HEK293 (cell line): ENCODE data around the gene HSD17B4.

ENCODE experiments used
- CTCF ChIA-PET: fragments of 350-600 bp; formaldehyde crosslinking; extraction: SDS; loops from one replicate; lab custom pipeline; 2021; ENCODE audit warnings: antibody characterized with exemption; lab: Yijun Ruan, JAX
- POLR2A ChIA-PET: fragments of 300-600 bp; formaldehyde crosslinking; extraction: SDS; loops from one replicate; lab custom pipeline; 2020; ENCODE audit warnings: antibody characterized with exemption, inconsistent platforms; lab: Yijun Ruan, JAX
- H3K27ac ChIP-seq: fragments of 200-500 bp; sonication (Bioruptor generic); 2 replicates; pipeline ENCODE4 v1.5.1; 2014; ENCODE audit warnings: low read depth, low read length, control low read depth, inconsistent platforms; ENCODE audit errors: extremely low read depth
- H3K36me3 ChIP-seq, 2 experiments: fragments of 200-500 bp in 1 of 2; sonication (Bioruptor generic) in 1 of 2; 1 replicate in 1 of 2; 2 replicates in 1 of 2; pipeline ENCODE4 v1.5.1; 2014 to 2017; ENCODE audit warnings: inconsistent platforms in 2 of 2, low read length in 2 of 2; ENCODE audit not compliant: control insufficient read depth in 2 of 2, insufficient read depth in 1 of 2
- H3K4me1 ChIP-seq: fragments of 200-500 bp; sonication (Bioruptor generic); 2 replicates; pipeline ENCODE4 v1.5.1; 2014; ENCODE audit warnings: mild to moderate bottlenecking, low read length, inconsistent platforms; ENCODE audit not compliant: control insufficient read depth, insufficient read depth
- H3K4me3 ChIP-seq: 2 replicates; pipeline ENCODE4 v1.5.1; 2011; ENCODE audit warnings: low read depth, mild to moderate bottlenecking, control low read depth, low read length, moderate library complexity
- H3K9me3 ChIP-seq: fragments of 200-500 bp; sonication (Bioruptor generic); 2 replicates; pipeline ENCODE4 v1.5.1; 2014; ENCODE audit warnings: low read depth, low read length, inconsistent platforms; ENCODE audit not compliant: control insufficient read depth, insufficient read depth
- BCL11A ChIP-seq: fragments of 450-650 bp; formaldehyde crosslinking; IDR thresholded peaks from 2 replicates; pipeline ENCODE4 v1.5.1; 2016; ENCODE audit warnings: low read depth, missing biosample characterization, missing genetic modification characterization
- MZF1 ChIP-seq: fragments of 450-650 bp; formaldehyde crosslinking; IDR thresholded peaks from 2 replicates; pipeline ENCODE4 v1.5.1; 2017; ENCODE audit warnings: missing biosample characterization, missing genetic modification characterization, borderline replicate concordance
- OVOL3 ChIP-seq: fragments of 450-650 bp; formaldehyde crosslinking; IDR thresholded peaks from 2 replicates; pipeline ENCODE4 v1.5.1; 2016; ENCODE audit warnings: missing biosample characterization, missing genetic modification characterization
- PRDM2 ChIP-seq: fragments of 450-650 bp; formaldehyde crosslinking; IDR thresholded peaks from 2 replicates; pipeline ENCODE4 v1.5.1; 2016; ENCODE audit warnings: missing biosample characterization, missing genetic modification characterization, borderline replicate concordance
- TCF7L2 ChIP-seq: IDR thresholded peaks from 2 replicates; pipeline ENCODE4 v1.6.1; 2011; ENCODE audit warnings: low read depth, mild to moderate bottlenecking, inconsistent platforms, low read length, moderate library complexity, borderline replicate concordance
- ZBTB21 ChIP-seq: fragments of 450-650 bp; formaldehyde crosslinking; IDR thresholded peaks from 2 replicates; pipeline ENCODE4 v1.5.1; 2017; ENCODE audit warnings: missing biosample characterization, missing genetic modification characterization
- ZBTB7A ChIP-seq: fragments of 450-650 bp; formaldehyde crosslinking; IDR thresholded peaks from 2 replicates; pipeline ENCODE4 v1.5.1; 2016; ENCODE audit warnings: low read depth, missing biosample characterization, missing genetic modification characterization
- ZNF132 ChIP-seq: fragments of 450-650 bp; formaldehyde crosslinking; IDR thresholded peaks from 2 replicates; pipeline ENCODE4 v1.5.1; 2017; ENCODE audit warnings: missing biosample characterization, missing genetic modification characterization, borderline replicate concordance
- ZNF140 ChIP-seq: fragments of 450-650 bp; formaldehyde crosslinking; IDR thresholded peaks from 2 replicates; pipeline ENCODE4 v1.5.1; 2016; ENCODE audit warnings: missing biosample characterization, missing genetic modification characterization
- ZNF280D ChIP-seq: fragments of 450-650 bp; formaldehyde crosslinking; IDR thresholded peaks from 2 replicates; pipeline ENCODE4 v1.5.1; 2016; ENCODE audit warnings: missing biosample characterization, missing genetic modification characterization
- ZNF311 ChIP-seq: fragments of 450-650 bp; formaldehyde crosslinking; IDR thresholded peaks from 2 replicates; pipeline ENCODE4 v1.5.1; 2017; ENCODE audit warnings: missing biosample characterization, missing genetic modification characterization, borderline replicate concordance
- ZNF529 ChIP-seq: fragments of 450-650 bp; formaldehyde crosslinking; IDR thresholded peaks from 2 replicates; pipeline ENCODE4 v1.5.1; 2017; ENCODE audit warnings: missing genetic modification characterization, missing biosample characterization; ENCODE audit not compliant: insufficient replicate concordance
- ZSCAN5A ChIP-seq: fragments of 450-650 bp; formaldehyde crosslinking; IDR thresholded peaks from 2 replicates; pipeline ENCODE4 v1.5.1; 2016; ENCODE audit warnings: missing biosample characterization, missing genetic modification characterization
- TF ChIP-seq, protein P1 (sequence below): fragments of 450-650 bp; formaldehyde crosslinking; IDR thresholded peaks from 2 replicates; pipeline ENCODE4 v1.5.1; 2016; ENCODE audit warnings: missing biosample characterization, missing genetic modification characterization

Gene HSD17B4

GRCh38 chr5:119583684-119584083 lies 131.4 kb downstream of the HSD17B4 start:
- Histone ChIP-seq H3K4me3 (no peak overlapping the region), H3K4me1 (no peaks in the 10 kb centered on the region), H3K27ac (no peak overlapping the region)
- CTCF ChIA-PET: no interaction called here
- TF ChIP-seq PRDM2 (no peak), ZNF132 (tag by site-specific recombination) (no peak), TCF7L2 (no peak), ZBTB21 (tag by site-specific recombination) (no peak), OVOL3 (tag by site-specific recombination) (no peak), BCL11A (tag by site-specific recombination) (no peak), ZNF311 (tag by site-specific recombination) (no peak), ZNF140 (tag by site-specific recombination) (no peak), MZF1 (tag by site-specific recombination) (no peak), ZBTB7A (tag by site-specific recombination) (no peak), ZSCAN5A (tag by site-specific recombination) (no peak), ZNF529 (tag by site-specific recombination) (no peak), ZNF280D (tag by site-specific recombination) (no peak)
- TF ChIP-seq, protein P1, sequence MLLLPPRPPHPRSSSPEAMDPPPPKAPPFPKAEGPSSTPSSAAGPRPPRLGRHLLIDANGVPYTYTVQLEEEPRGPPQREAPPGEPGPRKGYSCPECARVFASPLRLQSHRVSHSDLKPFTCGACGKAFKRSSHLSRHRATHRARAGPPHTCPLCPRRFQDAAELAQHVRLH (tag by site-specific recombination): no peak
- TF ChIP-seq, all 188 proteins: peak for 0
- H3K36me3 ChIP-seq: no peaks in the 10 kb centered on the region
- no peaks in the 10 kb centered on the region for H3K9me3 ChIP-seq
- POLR2A ChIA-PET: no interaction called here
